Measurements from ENCODE around the gene WNT3A. TPM values are rescaled to one million over a fixed set of nuclear protein-coding genes. Genes with fewer than 3 reads are reported as not detected.

WNT3A gene
- total RNA-seq, 4 donors from 2014 or later, result 0.76 to 2.7 (median 1.3) TPM

DNA sequence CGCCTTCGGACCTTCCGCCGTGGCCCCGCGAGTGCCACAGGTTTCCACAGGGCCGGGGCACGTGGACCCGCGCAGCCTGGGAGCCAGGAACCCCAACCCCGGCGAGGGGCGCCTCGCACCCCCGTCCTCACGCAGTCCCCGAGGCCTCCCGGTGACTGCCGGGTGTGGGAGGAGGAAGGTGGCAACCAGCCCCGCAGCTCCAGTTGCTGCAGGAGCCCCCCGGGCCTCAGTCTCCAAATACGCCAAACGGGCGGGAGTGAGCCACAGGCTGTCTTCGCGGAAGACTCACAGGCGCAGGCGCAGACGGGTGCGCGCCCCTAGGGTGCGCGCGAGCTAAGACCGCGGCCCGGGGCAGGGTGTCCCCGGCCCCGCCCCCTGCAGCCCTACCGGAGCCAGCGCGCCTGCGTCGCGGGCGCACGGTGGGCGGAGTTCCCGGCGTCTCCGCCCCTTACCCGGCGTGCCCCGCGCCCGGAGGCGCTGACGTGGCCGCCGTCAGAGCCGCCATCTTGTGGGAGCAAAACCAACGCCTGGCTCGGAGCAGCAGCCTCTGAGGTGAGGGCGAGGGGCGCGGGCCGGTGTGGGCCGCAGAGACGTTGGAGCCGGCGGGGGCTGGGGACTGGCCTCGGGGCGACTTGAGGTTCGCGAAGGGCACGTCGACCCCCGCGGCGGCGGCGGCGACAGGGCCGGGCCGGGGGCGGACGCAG lies 75.6 kb downstream of the WNT3A start, which contains the start of gene ARF1:
ARF1 (plus strand) TSS at position 495 of the 704 bp plus-strand sequence. CDS start 14,407 bp downstream, outside the sequence.
- Histone ChIP-seq H3K27ac (peak within 1 kb of the TSS; percentile 99 to 100 (median 100)), H3K36me3 (no peaks in the 10 kb centered on the region), H3K9me3 (no peaks in the 10 kb centered on the region), H3K4me3 (peak within 1 kb of the TSS; percentile 79 to 100 (median 98)), H3K27me3 (no peaks in the 10 kb centered on the region), H3K4me1 (peaks cover 42 to 59% (median 58%) of the 10 kb centered on the region in 3 donors)
- intact Hi-C loops (cut with DNase I), result loop anchor here (10.0 kb wide), 1 partner anchor 298 kb away; no protein-coding TSS in a partner anchor
- peak; percentile 54 for DNase-seq
- WGBS, 2 donors, result 0% methylated on average over 23 of the region's 87 CpGs; no CpG with 5 or more reads in 1 of the 2 donors
- TF ChIP-seq POLR2A (IDR thresholded peaks at IDR 0.05), result peak in 3 of 4 donors; percentile 70 to 97 (median 88)
- TF ChIP-seq, protein P1, sequence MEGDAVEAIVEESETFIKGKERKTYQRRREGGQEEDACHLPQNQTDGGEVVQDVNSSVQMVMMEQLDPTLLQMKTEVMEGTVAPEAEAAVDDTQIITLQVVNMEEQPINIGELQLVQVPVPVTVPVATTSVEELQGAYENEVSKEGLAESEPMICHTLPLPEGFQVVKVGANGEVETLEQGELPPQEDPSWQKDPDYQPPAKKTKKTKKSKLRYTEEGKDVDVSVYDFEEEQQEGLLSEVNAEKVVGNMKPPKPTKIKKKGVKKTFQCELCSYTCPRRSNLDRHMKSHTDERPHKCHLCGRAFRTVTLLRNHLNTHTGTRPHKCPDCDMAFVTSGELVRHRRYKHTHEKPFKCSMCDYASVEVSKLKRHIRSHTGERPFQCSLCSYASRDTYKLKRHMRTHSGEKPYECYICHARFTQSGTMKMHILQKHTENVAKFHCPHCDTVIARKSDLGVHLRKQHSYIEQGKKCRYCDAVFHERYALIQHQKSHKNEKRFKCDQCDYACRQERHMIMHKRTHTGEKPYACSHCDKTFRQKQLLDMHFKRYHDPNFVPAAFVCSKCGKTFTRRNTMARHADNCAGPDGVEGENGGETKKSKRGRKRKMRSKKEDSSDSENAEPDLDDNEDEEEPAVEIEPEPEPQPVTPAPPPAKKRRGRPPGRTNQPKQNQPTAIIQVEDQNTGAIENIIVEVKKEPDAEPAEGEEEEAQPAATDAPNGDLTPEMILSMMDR (IDR thresholded peaks at IDR 0.05), result peak in 2 of 6 experiments; percentile 27 to 57

DNA sequence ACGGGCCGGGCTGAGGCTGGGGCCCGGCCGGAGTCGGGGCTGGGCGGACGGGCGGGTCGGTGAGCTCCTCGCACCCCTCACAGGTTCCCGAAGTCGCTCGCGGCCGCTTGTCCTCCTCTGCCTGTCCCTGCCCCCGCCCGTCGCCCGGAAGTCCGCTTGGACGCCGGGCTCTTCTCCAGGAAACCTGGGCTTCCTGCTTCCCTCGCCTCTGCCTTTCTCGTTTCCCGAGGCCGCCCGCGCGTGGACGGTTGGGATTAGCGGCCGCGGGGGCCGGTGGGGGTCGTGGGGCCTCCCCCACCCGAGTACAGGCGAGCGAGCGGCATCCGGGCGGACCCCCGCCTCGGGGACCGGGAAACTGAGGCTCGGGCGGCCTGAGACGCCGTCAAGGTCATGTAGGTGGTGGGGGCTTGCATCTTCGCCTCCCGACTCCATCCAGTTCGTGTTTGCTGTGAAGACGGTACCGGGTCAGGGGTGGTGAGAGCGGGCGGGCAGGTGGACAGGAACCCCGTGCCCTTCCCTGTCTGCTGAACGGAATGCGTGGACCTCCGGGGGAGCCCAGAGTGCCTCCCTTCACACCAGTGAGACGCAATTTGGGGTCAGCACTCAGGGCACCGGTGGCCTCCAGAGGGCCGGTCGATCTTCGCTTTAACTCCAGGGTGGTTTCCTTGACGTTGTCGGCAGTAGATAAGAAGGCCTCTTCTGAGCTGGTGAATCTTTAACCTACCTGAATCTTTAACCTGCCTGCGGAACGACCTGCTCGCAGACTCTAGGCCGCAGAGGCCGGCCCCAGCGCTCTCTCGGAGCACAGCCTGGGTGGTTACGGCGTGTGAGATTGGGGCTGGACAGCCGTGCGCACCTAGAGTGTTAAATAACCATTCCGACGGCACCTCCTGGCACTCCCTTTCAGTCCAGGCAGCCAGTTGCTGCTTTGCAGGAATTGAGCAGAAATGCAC lies 76.4 kb downstream of the WNT3A start:
- peaks cover 50 to 68% (median 66%) of the 10 kb centered on the region in 3 donors for H3K4me1 ChIP-seq
- WGBS, 2 donors, result 0% methylated on average over 3 to 5 of the region's 79 CpGs

DNA sequence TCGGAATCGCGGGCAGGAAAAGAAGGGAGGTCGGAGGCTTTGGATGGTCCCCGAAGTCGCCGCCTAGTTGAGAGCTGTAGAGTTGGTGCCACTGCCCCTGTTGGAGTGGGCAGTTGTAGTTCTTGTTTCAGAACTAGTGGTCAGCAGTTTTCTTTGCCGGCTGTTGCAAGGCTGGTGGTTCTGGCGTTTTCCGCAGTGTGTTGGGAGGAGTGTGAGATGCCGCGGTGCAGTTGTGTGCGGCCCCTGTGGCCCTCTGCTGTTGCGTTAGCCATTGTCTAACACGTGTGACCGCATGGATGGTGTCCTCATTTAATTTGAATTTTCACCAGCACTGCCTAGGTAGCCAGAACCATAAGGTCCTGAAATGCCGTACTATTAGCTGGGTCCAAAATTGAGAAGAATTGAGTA lies 77.1 kb downstream of the WNT3A start:
- Histone ChIP-seq H3K27ac (peak overlapping the region; percentile 99 to 100 (median 100)), H3K27me3 (no peaks in the 10 kb centered on the region), H3K36me3 (peaks cover 0 to 4% (median 1%) of the 10 kb centered on the region in 3 donors), H3K9me3 (no peaks in the 10 kb centered on the region), H3K4me1 (peaks cover 57 to 74% (median 73%) of the 10 kb centered on the region in 3 donors), H3K4me3 (peak overlapping the region; percentile 79 to 100 (median 98))
- 0 to 1% methylated on average over 16 to 17 of the region's 17 CpGs for WGBS, 2 donors
- intact Hi-C loops (cut with DNase I), result loop anchor here (10.0 kb wide), 1 partner anchor 299 kb away; no protein-coding TSS in a partner anchor
- no peak for TF ChIP-seq POLR2A (IDR thresholded peaks at IDR 0.05)
- TF ChIP-seq, protein P1 (IDR thresholded peaks at IDR 0.05), result no peak
- no peak for DNase-seq

More for the DNA sequence above, 76.4 kb downstream of the WNT3A start:
- H3K27me3 ChIP-seq, result no peaks in the 10 kb centered on the region
- TF ChIP-seq, protein P1 (IDR thresholded peaks at IDR 0.05), result no peak
- no peak for TF ChIP-seq POLR2A (IDR thresholded peaks at IDR 0.05)
- DNase-seq, result no peak
- peak overlapping the region; percentile 79 to 100 (median 98) for H3K4me3 ChIP-seq
- no peaks in the 10 kb centered on the region for H3K36me3 ChIP-seq
- H3K27ac ChIP-seq, result peak overlapping the region; percentile 99 to 100 (median 100)
- intact Hi-C loops (cut with DNase I), result loop anchor here (10.0 kb wide), 1 partner anchor 298 kb away; no protein-coding TSS in a partner anchor
- H3K9me3 ChIP-seq, result no peaks in the 10 kb centered on the region

DNA sequence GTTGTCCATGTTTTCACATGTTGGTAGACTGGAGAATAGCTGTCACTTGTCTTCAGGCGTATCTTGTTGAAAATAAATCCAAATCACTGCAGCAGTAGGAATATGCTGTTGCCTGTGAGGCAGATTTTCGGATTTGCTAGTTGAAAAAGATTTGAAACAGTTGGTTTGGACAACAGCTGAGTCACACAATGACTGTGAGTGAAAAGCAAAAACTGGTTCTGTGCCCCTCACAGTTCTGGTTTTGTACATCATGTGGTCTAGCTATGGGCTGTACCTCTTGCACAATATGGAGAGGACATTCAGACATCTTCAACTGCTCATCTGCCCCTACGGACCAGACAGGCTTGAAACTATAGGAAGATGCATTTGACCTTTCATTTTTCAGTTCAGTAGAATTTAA lies 77.5 kb downstream of the WNT3A start:
- no peak for DNase-seq
- Histone ChIP-seq H3K4me1 (peaks cover 61 to 79% (median 77%) of the 10 kb centered on the region in 3 donors), H3K27ac (peak overlapping the region; percentile 99 to 100 (median 100)), H3K9me3 (no peaks in the 10 kb centered on the region), H3K27me3 (no peaks in the 10 kb centered on the region), H3K36me3 (peaks cover 0 to 6% (median 5%) of the 10 kb centered on the region in 3 donors), H3K4me3 (peak overlapping the region; percentile 79 to 100 (median 98))
- TF ChIP-seq, protein P1 (IDR thresholded peaks at IDR 0.05), result no peak
- peak in 1 of 4 donors; percentile 25 for TF ChIP-seq POLR2A (IDR thresholded peaks at IDR 0.05)
- 0 to 2% methylated on average over 3 of the region's 3 CpGs for WGBS, 2 donors
- intact Hi-C loops (cut with DNase I), result loop anchor here (10.0 kb wide), 1 partner anchor 300 kb away; no protein-coding TSS in a partner anchor

All from esophagus squamous epithelium (tissue), 5 donors.